Activated CD4-positive, alpha-beta memory T cell treated with anti-CD3 and anti-CD28 coated beads for 36 hours (primary cell): Measurements from ENCODE around the gene NPHP1. TPM values are rescaled to one million over a fixed set of nuclear protein-coding genes. Genes with fewer than 3 reads are reported as not detected.

Source experiments
- CTCF ChIA-PET: fragments of 350-600 bp; sonication (Branson Sonifier 250); formaldehyde crosslinking; loops from one replicate; lab custom pipeline; 2021; ENCODE audit warnings: antibody characterized with exemption, inconsistent platforms; lab: Charles Lee
- POLR2A ChIA-PET: fragments of 350-600 bp; sonication (Branson Sonifier 250); formaldehyde crosslinking; loops from one replicate; lab custom pipeline; 2021; ENCODE audit warnings: antibody characterized with exemption; lab: Charles Lee
- DNase-seq: peaks from one replicate; pipeline ENCODE4 v3.0.0-alpha.2; 2020
- H3K27ac Mint-ChIP-seq: one replicate; pipeline ENCODE4 v1.8.0; 2021; ENCODE audit warnings: mixed read lengths
- H3K27me3 Mint-ChIP-seq: one replicate; pipeline ENCODE4 v1.8.0; 2021; ENCODE audit warnings: mixed read lengths
- H3K36me3 Mint-ChIP-seq: one replicate; pipeline ENCODE4 v1.8.0; 2021; ENCODE audit warnings: mixed read lengths
- H3K4me1 Mint-ChIP-seq: one replicate; pipeline ENCODE4 v1.8.0; 2021; ENCODE audit warnings: low read depth, mixed read lengths
- H3K4me3 Mint-ChIP-seq: one replicate; pipeline ENCODE4 v1.8.0; 2021; ENCODE audit warnings: mild to moderate bottlenecking, mixed read lengths
- H3K9me3 Mint-ChIP-seq: one replicate; pipeline ENCODE4 v1.8.0; 2021; ENCODE audit warnings: mixed read lengths
- intact Hi-C: fragments of 100-400 bp; cut with micrococcal nuclease; formaldehyde crosslinking; loops from one replicate; pipeline ENCODE4 v1.15.1; 2023
- total RNA-seq, 2 experiments: library from RNA; stranded (reverse); gene quantifications; one replicate each; pipeline ENCODE4 v1.2.3, GENCODE V29; 2021

The NPHP1 gene
- total RNA-seq, 2 experiments from 2014 or later = 1.9 to 2.0 TPM

DNA sequence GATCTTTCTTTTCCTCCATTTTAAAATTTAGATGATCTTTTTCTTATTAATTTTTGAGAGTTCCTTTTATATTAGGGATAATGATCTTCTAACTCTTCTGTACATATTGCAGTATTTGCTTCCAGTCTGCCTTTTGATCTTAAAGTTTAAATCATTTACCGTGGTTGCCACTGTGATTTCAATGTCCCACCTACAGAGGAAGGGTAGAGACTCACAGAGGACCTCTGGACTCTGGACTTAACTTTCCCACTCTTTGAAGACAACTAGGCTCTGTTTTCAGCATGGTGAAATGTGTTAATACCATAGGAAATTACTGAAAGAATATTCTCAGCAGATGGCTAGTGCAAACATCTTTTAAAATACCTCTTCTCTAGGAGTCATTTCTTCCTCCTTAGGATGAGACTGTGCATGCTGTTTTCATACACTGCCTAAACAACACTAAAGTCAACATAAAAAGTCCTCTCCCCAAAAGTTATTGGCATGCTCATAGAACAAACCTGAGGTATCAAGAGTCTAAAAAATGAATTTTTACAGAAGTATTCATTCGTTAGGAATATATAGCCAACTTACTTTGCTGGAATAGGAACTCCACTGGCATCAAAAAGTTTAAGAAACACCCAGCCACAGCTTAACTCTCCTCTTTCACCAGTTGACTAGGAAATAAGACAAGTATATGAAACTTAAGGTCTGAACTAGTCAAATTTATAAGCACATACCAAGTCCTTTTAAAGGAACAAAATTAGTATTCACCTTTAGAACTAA lies 58.4 kb downstream of the NPHP1 start:
- POLR2A ChIA-PET = no interaction called here
- Mint-ChIP-seq H3K4me1 (peaks cover 26% of the 10 kb centered on the region), H3K27ac (no peak overlapping the region), H3K36me3 (peaks cover 1% of the 10 kb centered on the region), H3K9me3 (no peaks in the 10 kb centered on the region), H3K4me3 (no peak overlapping the region), H3K27me3 (peaks cover 7% of the 10 kb centered on the region)
- intact Hi-C loops = no loop called here
- DNase-seq = no peak
- CTCF ChIA-PET = no interaction called here

DNA sequence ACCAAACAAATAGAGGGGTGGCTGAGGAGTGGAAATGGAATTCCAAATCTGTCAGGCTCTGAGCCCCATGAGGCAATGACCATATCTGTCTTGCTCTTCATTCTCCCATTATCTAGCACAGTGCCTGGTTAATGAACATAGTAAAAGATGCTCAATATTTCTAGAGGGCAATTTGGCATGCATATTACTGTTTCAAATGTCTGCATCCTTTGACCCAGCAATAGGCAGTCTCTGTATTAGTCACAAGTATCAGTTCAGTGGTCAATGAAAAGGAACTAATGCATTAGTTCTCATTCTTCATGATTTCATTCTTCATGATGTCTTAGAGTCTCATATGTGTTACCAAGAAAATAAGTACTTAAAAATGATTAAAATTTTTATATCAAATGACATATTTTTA lies 60.8 kb downstream of the NPHP1 start:
- Mint-ChIP-seq H3K27me3 (peaks cover 7% of the 10 kb centered on the region), H3K4me3 (no peak overlapping the region), H3K4me1 (peaks cover 14% of the 10 kb centered on the region), H3K36me3 (peaks cover 1% of the 10 kb centered on the region), H3K27ac (no peak overlapping the region), H3K9me3 (no peaks in the 10 kb centered on the region)
- DNase-seq = no peak
- CTCF ChIA-PET = no interaction called here
- POLR2A ChIA-PET = no interaction called here
- intact Hi-C loops = no loop called here

DNA sequence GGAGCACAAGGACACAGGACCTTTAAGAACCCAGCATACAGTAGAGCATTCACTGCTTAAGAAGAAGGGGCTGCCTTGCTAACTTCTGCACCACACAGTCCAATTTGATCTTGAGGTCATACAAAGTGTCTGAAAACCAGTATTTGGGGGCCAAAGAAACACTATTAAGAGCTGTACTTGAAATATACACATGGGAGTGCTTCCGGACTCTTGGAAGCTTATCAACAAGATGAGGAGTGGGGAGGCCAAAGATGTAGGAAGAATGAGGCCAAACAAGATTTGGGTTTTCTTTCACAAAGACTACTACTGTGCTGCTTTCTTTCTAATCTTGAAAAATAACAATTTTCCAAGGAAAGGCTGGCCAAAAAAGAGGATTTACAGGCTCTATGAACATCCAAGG lies 64.4 kb downstream of the NPHP1 start:
- Mint-ChIP-seq H3K9me3 (no peaks in the 10 kb centered on the region), H3K27me3 (no peaks in the 10 kb centered on the region), H3K4me3 (no peak overlapping the region), H3K36me3 (no peaks in the 10 kb centered on the region), H3K4me1 (peaks cover 2% of the 10 kb centered on the region), H3K27ac (no peak overlapping the region)
- intact Hi-C loops = no loop called here
- DNase-seq = no peak
- ChIA-PET CTCF (interaction anchor here (1.2 kb wide), 1 partner anchor 16 kb away, joined by 3 read pairs; no protein-coding TSS in a partner anchor), POLR2A (no interaction called here)

DNA sequence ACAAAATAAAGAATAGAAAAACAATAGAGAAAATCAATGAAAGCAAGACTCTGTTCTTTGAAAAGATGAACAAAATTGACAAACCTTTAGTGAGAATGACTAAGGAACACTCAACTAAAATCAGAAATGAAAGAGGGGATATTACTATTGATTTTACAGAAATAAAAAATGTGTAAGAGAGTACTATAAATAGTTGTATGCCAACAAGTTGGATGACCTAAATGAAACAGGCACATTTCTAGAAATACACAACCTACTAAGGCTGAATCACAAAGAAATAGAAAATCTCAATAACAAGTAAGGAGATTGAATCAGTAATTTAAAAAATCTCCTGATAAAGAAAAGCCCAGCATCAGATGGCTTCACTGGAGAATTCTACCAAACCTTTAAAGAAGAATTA lies 70.8 kb downstream of the NPHP1 start:
- Mint-ChIP-seq H3K4me1 (peaks cover 6% of the 10 kb centered on the region), H3K9me3 (peaks cover 18% of the 10 kb centered on the region), H3K4me3 (no peak overlapping the region), H3K27me3 (no peaks in the 10 kb centered on the region), H3K27ac (no peak overlapping the region), H3K36me3 (peaks cover 5% of the 10 kb centered on the region)
- POLR2A ChIA-PET = interaction anchor here (0.6 kb wide), 1 partner anchor 16 kb away, joined by 3 read pairs; no protein-coding TSS in a partner anchor
- no peak for DNase-seq
- intact Hi-C loops = no loop called here
- CTCF ChIA-PET = no interaction called here

DNA sequence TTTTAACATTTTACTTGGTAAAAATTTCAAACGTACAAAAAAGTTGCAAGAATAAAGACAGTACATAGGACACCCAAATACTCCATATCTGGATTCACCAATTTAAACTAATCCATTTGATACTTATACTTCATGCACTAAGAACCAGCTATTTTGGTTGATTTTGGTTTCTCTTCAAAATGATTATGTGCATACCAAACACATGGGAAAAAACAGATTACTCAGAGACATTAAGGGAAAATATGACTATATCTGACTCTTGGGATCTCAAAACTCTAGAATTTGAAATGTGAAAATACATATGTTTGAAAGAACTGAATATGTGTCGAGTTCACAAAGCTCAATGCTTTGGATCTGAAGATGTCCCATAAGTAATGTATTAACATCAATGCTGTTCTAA lies 73.6 kb downstream of the NPHP1 start:
- CTCF ChIA-PET = no interaction called here
- intact Hi-C loops = no loop called here
- Mint-ChIP-seq H3K4me3 (no peak overlapping the region), H3K36me3 (peaks cover 5% of the 10 kb centered on the region), H3K4me1 (peaks cover 7% of the 10 kb centered on the region), H3K27ac (no peak overlapping the region), H3K27me3 (no peaks in the 10 kb centered on the region), H3K9me3 (peaks cover 18% of the 10 kb centered on the region)
- POLR2A ChIA-PET = no interaction called here
- no peak for DNase-seq

DNA sequence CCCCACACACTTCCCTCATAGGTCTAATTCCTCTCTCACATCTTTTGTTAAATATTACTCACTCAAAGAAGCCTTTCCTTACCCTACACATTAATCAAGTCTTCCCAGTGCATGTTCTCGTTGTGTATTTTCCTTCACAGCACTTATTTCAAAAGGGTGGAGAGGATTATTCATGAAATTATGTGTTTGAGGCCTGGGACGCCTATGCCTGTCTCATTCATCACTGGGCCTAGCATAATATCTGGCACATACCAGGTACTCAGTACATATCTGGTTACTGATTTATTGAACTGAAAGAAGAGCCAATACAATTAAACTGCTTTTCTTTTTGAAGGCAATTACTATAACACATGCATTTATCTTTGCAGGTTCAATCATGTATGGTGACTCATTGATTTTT lies 74.1 kb downstream of the NPHP1 start:
- Mint-ChIP-seq H3K4me1 (peaks cover 10% of the 10 kb centered on the region), H3K9me3 (peaks cover 18% of the 10 kb centered on the region), H3K36me3 (peaks cover 5% of the 10 kb centered on the region), H3K27me3 (no peaks in the 10 kb centered on the region), H3K4me3 (no peak overlapping the region), H3K27ac (no peak overlapping the region)
- intact Hi-C loops = no loop called here
- POLR2A ChIA-PET = no interaction called here
- DNase-seq = no peak
- CTCF ChIA-PET = no interaction called here

DNA sequence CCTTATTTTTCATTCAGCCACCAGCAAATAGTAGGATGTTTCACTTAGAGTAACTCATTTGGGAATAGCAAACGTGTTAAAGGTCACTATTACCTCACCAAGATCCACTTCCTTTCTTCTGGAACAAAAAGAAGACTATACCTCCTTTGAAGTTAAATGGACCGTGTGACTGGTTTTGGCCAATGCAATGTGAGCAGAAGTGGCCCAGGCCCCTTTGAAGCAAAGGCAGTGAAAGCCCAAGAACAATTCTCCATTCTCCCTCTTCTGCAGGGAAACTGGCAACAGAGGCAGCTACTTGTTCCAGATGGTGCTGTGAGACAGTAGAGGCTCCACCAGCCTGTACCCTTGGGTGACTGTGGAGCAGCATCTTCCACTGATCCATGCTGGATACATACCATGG lies 77.9 kb downstream of the NPHP1 start:
- DNase-seq = no peak
- H3K9me3 Mint-ChIP-seq = no peaks in the 10 kb centered on the region
- POLR2A ChIA-PET = no interaction called here
- no peaks in the 10 kb centered on the region for H3K36me3 Mint-ChIP-seq
- peaks cover under 1% of the 10 kb centered on the region for H3K27me3 Mint-ChIP-seq
- H3K4me1 Mint-ChIP-seq = peaks cover 4% of the 10 kb centered on the region
- CTCF ChIA-PET = no interaction called here
- no peak overlapping the region for H3K4me3 Mint-ChIP-seq
- no peak overlapping the region for H3K27ac Mint-ChIP-seq
- intact Hi-C loops = no loop called here

DNA sequence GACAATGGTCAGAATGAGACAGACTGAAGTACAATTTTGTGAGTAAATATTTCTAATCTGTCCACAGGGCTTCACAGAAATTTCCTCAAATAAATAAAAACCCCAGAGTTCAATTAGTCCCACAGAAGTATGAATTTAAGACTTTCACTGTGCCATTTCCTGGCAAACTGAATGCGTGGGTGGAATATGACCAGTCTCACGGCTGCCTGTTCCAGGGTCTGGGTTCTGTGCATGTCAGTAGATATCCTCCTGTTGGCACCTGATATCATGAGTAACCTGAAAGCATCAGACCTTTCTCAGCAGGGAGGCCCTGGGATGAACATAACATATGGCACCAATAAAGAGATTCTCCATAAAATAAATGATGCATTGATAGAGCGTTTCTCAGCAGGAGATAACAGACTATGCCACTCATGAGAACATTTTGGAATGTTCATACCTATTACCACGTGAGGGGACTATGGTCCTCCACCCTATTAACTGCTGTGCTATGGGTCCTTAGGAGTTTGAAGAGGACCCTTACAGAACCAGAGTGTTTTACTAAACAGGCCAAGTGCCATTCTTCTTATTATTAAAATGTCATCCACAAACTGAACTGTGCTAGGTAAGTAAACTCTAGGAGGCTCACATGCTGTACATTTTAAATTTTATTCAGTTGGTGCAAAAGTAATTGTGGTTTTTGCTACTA lies 78.6 kb downstream of the NPHP1 start:
- Mint-ChIP-seq H3K4me1 (peaks cover 4% of the 10 kb centered on the region), H3K9me3 (no peaks in the 10 kb centered on the region), H3K27me3 (peaks cover 2% of the 10 kb centered on the region), H3K36me3 (no peaks in the 10 kb centered on the region), H3K27ac (no peak overlapping the region), H3K4me3 (no peak overlapping the region)
- ChIA-PET POLR2A (no interaction called here), CTCF (no interaction called here)
- intact Hi-C loops = no loop called here
- no peak for DNase-seq

DNA sequence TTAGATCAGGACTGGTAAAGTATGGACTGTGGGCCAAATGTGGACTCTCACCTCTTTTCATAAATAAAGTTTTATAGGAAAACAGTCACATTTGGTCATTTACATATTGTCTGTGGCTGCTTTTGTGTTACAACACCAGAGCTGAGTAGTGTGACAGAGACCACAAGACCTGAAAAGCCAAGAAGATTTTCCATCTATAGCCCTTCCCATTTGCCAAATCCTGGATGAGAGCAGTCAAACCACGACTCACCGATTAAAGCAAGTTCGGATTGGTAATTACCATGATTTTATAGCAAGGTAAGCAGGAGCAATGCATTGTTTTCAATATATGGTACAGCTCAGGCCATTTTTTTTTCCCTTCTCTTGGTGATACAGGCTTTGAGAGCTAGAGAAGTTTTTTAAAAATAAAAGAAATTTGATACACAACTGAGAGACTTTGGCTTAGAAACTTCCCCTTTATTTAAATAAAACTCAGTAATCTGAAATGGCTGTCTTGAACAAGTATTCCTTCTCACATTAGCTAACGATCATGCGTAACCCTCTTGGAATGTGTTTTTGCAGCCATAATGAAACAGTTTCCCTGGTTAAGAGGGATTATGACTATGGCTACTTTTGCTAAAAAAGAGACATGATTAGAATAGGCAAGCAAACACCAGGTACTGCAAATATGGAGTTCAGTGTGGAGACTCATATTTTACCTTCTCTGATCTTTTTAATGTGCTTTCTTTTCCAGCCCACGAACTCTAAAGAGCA lies 79.7 kb downstream of the NPHP1 start:
- Mint-ChIP-seq H3K9me3 (no peaks in the 10 kb centered on the region), H3K27ac (no peak overlapping the region), H3K36me3 (no peaks in the 10 kb centered on the region), H3K27me3 (peaks cover 5% of the 10 kb centered on the region), H3K4me1 (peaks cover 4% of the 10 kb centered on the region), H3K4me3 (no peak overlapping the region)
- POLR2A ChIA-PET = no interaction called here
- intact Hi-C loops = no loop called here
- CTCF ChIA-PET = no interaction called here
- no peak for DNase-seq

DNA sequence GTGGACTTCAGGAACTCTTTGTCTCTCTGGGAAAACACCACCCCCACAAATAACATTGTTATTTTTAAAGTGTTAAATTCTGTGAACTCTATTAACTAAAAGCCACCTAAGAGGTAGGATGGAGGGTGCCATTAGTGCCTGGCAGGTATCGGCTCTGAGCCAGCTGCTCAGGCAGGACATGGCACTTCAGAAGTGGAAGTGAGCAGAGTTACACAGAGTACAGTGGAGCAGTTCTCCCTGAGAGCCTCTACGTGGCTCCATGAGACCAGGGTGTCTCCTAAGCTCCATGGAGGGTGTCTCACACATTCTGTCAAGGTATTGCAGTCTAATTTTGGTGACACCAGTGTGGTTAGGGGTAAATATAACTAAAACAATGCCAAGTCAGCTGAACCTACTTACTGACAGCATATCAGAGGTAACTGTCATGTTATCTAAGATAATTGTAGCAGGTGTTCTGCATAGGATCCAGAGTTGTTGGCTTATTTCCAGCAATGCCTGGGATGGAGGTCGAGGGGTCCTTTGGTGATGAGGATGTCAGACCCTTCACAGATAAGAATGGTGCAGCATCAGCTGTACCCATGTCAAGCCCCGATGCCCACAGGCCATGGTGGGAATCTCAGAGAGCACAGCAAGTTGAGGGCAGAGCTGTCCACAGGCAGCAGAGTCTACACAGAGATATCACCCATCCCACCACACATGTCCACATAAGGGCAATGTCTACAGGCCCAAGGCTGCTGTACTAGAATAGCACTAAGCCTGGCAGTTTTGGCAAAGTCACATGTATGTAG lies 80.6 kb downstream of the NPHP1 start:
- no peaks in the 10 kb centered on the region for H3K9me3 Mint-ChIP-seq
- H3K27ac Mint-ChIP-seq = no peak overlapping the region
- H3K4me1 Mint-ChIP-seq = peaks cover 4% of the 10 kb centered on the region
- intact Hi-C loops = no loop called here
- POLR2A ChIA-PET = no interaction called here
- H3K36me3 Mint-ChIP-seq = no peaks in the 10 kb centered on the region
- no peak overlapping the region for H3K4me3 Mint-ChIP-seq
- no peak for DNase-seq
- H3K27me3 Mint-ChIP-seq = peaks cover 7% of the 10 kb centered on the region
- CTCF ChIA-PET = no interaction called here

DNA sequence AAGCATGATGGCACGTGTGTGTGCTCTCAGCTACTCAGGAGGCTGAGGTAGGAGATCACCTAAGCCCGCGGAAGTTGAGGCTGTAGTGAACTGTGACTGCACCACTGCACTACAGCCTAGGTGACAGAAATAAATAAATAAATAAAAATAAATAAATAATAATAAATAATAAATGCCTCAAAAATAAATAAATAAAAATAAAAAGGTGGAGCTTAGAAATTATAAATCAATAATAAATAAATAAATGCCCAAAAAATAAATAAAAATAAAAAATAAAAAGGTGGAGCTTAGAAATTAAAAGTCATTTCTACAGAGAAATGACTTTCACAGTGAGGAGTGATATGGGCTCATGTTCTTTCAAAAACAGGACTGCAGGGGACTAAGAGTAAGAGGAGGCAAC lies 83.2 kb downstream of the NPHP1 start:
- no peaks in the 10 kb centered on the region for H3K9me3 Mint-ChIP-seq
- DNase-seq = no peak
- peaks cover 4% of the 10 kb centered on the region for H3K4me1 Mint-ChIP-seq
- H3K27me3 Mint-ChIP-seq = peaks cover 29% of the 10 kb centered on the region
- no peak overlapping the region for H3K27ac Mint-ChIP-seq
- intact Hi-C loops = no loop called here
- ChIA-PET CTCF (no interaction called here), POLR2A (no interaction called here)
- H3K36me3 Mint-ChIP-seq = no peaks in the 10 kb centered on the region
- no peak overlapping the region for H3K4me3 Mint-ChIP-seq

DNA sequence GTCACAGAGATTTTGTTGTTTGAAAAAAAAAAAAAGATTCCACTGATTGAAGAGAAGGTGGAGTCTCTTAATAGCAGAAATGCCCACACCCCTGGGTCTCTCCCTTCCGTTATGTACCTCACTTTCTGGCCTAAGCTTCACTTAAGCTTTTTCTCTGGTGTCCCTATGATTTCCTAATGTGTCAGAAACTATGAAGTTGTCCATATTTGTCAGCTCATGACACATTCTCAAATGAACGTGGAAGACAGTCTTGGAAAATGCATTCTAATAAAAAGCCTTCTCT lies 83.8 kb downstream of the NPHP1 start:
- H3K27ac Mint-ChIP-seq = no peak overlapping the region
- peaks cover 1% of the 10 kb centered on the region for H3K4me1 Mint-ChIP-seq
- peaks cover 35% of the 10 kb centered on the region for H3K27me3 Mint-ChIP-seq
- DNase-seq = no peak
- POLR2A ChIA-PET = no interaction called here
- no peaks in the 10 kb centered on the region for H3K9me3 Mint-ChIP-seq
- H3K4me3 Mint-ChIP-seq = no peak overlapping the region
- no peaks in the 10 kb centered on the region for H3K36me3 Mint-ChIP-seq
- intact Hi-C loops = no loop called here
- CTCF ChIA-PET = no interaction called here
